Epithelial cell of prostate (primary cell): ENCODE results near the gene ADAT2.

Source experiments
- DNase-seq: peaks from one replicate; pipeline ENCODE4 v3.0.0-alpha.2; 2011; ENCODE audit warnings: low read depth, low spot score
- H3K27ac ChIP-seq: fragments of 450-650 bp; 2 replicates; pipeline ENCODE4 v1.5.1; 2017; ENCODE audit warnings: mild to moderate bottlenecking

ADAT2 gene

DNA sequence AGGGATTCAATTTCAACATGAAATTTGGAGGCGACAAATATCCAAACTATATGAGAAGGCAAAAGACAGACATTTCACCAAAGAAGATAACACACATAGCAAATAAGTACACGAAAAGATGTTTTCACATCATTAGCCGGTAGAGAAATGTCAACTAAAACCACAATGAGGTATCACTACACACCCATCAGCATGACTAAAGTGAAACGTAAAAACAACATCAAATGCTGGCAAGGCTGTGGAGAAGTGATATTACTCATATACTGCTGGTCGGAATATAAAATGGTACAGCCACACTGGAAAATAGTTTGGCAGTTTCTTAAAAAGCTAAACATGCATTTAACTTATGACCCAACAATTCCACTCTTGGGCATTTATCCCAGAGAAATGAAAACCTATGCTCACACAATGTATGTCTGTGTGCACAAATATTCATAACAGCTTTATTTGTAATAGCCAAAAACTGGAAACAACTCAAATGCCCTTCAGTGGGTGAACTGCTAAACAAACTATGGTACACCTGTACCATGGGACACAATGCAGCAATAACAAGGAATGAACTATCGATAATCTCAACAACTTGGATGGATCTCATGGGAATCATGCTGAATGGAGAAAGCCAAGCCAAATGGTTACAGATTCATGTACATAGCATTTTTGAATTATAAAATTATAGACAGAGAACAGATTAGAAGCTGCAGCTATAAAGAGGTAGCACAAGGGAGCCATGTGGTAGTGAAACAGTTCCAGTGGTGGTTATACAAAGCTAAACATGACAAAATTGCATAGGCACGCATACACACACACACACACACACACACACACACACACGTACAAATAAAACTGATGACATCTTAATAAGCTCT lies 8.6 kb downstream of the ADAT2 start:
- H3K27ac ChIP-seq, result no peak overlapping the region

DNA sequence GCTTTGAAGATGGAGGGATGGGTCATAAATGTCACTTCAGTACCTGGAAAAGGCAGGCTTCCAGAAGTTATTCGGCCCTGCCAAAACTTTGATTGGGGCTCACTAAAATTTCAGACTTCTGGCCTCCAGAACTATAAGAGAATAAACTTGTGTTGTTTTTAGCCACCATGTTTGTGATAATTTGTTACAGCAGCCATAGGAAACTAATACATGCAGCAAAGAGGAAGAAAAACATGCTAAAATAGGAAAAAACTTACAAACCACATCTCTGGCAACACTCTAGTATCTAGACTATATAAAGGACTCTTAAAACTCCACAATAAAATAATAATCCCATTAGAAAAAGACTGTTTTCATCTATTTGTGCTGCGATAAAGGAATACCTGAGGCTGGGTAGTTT lies 9.5 kb downstream of the ADAT2 start:
- DNase-seq, result no peak
- H3K27ac ChIP-seq, result no peak overlapping the region

More for the DNA sequence above, 8.6 kb downstream of the ADAT2 start:
- no peak for DNase-seq

DNA sequence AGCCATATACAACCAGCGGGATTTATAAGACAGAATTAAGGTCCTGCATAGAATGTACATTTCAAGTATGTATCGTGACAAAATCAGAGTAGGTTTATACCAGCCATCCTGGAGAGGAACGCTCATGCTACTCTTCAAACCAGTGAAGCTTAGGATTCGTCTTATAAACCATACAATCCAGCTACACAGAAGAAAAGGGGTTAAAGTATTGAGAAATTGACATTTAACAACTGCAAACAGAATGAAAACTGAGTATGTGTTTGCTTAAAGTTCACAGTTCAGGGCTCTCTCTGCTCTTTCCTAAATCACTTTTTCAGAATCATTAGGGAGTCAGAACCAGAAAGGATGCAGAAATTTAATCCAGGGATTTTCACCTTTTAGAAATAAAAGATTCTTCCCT lies 17.9 kb downstream of the ADAT2 start:
- DNase-seq, result no peak
- H3K27ac ChIP-seq, result no peak overlapping the region

- no peak overlapping the region for H3K27ac ChIP-seq
- no peak for DNase-seq
Observed at GRCh38 chr6:143431226-143431625, 19.3 kb downstream of the ADAT2 start.

DNA sequence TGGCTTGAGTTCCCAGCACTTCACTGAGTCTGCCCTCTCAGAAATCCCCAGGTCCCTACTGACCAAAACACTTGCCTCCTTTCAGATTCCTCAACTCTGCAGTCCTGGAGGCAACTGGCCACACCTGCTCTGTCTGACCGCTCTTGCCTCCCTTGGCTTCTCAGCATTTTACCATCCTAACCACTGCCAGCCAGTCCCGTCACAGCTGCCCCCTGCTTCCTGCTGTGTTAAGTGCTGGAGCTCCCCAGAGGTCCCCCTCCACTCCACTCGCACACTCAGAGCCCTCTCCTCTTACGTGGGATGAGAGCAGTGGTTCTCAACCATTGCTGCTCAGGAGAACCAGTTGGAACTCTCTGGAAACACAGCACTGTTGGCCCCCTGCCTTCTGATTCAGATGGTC lies 20.5 kb downstream of the ADAT2 start:
- no peak for DNase-seq
- H3K27ac ChIP-seq, result no peak overlapping the region

DNA sequence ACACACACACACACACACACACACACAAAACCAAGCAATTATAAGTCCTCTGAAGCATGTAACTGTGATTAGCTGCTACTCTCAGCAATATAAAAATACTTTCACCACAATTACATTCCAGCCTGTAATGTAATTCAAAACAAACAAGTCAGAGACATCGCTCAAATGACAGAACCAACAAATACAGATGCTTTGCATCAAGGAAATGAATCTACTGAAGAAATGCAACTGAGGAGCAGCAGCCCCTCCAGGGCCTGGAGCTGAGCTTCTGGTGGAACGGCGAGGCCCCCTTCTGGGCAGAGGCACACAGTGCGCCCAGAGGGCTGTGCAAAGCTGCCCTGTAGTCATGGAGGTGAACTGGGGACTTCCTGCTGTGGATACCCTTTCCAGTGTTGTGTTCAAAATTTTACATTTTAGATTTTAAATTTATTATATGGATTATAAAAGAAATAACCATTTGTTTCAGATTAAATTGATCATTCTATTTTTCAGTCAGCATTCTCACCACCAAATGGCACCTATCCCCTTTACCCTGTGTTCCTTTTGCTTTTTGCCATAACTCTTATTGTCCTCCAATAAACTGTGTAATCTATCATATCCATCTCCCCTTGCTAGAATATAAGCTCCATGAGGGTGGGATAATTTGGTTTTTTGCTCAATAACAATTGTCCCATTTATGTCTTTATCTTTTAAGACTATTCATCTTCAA lies 23.2 kb downstream of the ADAT2 start:
- DNase-seq, result no peak
- no peak overlapping the region for H3K27ac ChIP-seq

GRCh38 chr6:143426026-143426425 lies 24.5 kb downstream of the ADAT2 start:
- no peak overlapping the region for H3K27ac ChIP-seq
- DNase-seq, result no peak

DNA sequence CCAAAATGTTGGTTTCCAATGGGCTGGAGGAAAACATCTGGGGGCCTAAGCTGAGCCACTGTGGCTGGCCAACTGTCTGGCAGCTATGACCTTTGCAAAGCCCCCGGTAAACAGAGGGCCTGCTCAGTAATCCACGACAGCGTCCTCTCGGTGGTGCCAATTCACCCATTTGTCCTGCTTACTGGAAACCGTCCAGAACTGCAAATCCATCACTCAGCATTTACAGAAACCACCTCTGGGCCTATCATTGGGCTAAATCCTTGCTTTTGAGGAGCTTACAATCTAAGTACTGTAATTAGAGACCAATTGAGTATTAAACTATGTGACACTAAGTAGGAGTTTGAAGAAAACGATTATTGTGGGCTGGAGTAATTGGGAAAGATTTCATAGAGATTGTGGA lies 31.0 kb downstream of the ADAT2 start:
- DNase-seq, result no peak
- H3K27ac ChIP-seq, result no peak overlapping the region

GRCh38 chr6:143414769-143415168 lies 35.7 kb downstream of the ADAT2 start:
- DNase-seq, result no peak

GRCh38 chr6:143410859-143411270 lies 39.6 kb downstream of the ADAT2 start:
- peak overlapping the region; percentile 68 for H3K27ac ChIP-seq
- no peak for DNase-seq

More at GRCh38 chr6:143414769-143415168, 35.7 kb downstream of the ADAT2 start:
- H3K27ac ChIP-seq, result no peak overlapping the region

- H3K27ac ChIP-seq, result no peak overlapping the region
- no peak for DNase-seq
Observed at GRCh38 chr6:143408787-143409162, 41.7 kb downstream of the ADAT2 start.

GRCh38 chr6:143408151-143408786 lies 42.2 kb downstream of the ADAT2 start:
- DNase-seq, result no peak
- H3K27ac ChIP-seq, result no peak overlapping the region

- no peak for DNase-seq
- no peak overlapping the region for H3K27ac ChIP-seq
Observed at GRCh38 chr6:143406673-143407072, 43.8 kb downstream of the ADAT2 start.

DNA sequence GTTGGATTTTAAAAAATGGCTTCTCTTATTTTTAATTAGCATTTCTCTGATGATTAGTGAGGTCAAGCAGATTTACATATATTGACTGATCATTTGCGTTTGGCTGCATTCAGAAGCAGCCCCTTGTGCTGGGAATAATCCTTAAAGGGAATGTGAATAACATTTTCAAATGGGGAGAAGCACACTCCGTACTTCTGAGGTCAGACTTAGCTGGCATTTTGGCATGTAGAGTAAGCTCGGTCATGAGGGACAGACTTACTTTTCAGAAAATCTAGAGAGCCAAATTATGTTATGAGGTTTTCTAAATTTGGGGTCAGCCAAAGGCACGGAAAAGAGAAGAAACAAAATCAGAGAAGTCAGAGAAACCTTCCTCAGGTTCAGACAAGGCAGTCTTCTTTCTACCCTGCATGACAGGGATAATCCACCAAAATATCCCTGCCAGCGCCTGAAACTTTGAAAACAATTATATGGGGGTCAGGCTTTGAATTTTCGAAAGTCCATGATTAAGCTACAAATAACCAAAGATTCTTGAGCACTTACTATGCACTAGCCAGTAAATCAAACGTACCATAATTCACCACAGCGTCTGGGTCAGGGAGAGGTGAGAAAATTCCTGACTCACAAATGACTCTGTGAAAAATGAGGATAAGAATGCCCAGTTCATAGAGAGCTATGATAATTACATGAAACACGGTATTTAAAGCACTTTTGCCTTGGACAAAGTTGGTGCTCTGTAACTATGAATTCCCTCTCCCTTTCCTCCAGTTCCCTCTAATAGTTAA lies 44.9 kb downstream of the ADAT2 start:
- DNase-seq, result peak; percentile 43
- peak overlapping the region; percentile 34 for H3K27ac ChIP-seq

DNA sequence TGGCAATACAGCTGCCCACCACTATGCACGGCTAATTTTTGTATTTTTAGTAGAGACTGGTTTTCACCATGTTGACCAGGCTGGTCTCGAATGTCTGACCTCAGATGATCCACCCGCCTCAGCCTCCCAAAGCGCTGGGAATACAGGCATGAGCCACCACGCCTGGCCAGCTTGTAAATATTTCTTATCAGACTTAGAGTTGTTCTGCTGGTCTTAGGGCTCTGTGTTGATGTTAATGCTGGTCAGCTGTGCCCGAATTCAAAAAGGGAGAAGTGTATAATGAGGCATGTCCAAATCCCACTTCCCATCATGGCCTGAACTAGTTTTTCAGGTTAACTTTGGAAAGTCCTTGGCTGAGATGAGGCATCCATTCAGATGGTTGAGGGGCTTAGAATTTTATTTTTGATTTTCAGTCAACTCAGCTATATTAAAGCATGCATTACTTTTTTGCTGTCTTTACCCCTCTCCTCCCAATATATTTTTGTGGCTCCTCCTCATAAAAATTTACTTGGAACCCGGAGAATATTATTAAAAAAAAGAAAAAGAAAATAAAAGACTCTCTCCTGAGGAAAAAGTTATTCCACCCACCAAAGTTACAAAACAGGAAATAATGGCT lies 47.7 kb downstream of the ADAT2 start:
- no peak for DNase-seq

GRCh38 chr6:143401636-143402370 lies 48.7 kb downstream of the ADAT2 start:
- peak overlapping the region; percentile 78 for H3K27ac ChIP-seq
- DNase-seq, result no peak

More for the DNA sequence above, 47.7 kb downstream of the ADAT2 start:
- H3K27ac ChIP-seq, result no peak overlapping the region

DNA sequence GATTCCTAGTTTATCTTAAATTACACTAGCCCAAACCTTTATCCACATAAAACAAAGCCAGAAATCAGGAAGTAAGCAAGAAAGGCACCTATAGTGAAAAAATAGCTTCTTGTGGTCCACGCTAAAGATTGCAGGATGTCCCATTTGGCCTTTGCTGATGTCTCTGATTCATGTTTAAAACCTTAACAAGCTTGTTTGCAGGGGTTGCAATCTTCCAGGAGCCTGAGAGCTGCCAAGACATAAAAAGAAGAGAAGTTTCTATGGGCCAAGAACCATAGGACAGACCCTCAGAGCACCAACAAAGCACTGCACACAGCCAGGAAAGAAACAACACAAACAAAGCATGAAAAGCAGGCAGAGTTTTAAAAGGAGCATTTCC lies 49.4 kb downstream of the ADAT2 start:
- peak overlapping the region; percentile 78 for H3K27ac ChIP-seq
- DNase-seq, result no peak

DNA sequence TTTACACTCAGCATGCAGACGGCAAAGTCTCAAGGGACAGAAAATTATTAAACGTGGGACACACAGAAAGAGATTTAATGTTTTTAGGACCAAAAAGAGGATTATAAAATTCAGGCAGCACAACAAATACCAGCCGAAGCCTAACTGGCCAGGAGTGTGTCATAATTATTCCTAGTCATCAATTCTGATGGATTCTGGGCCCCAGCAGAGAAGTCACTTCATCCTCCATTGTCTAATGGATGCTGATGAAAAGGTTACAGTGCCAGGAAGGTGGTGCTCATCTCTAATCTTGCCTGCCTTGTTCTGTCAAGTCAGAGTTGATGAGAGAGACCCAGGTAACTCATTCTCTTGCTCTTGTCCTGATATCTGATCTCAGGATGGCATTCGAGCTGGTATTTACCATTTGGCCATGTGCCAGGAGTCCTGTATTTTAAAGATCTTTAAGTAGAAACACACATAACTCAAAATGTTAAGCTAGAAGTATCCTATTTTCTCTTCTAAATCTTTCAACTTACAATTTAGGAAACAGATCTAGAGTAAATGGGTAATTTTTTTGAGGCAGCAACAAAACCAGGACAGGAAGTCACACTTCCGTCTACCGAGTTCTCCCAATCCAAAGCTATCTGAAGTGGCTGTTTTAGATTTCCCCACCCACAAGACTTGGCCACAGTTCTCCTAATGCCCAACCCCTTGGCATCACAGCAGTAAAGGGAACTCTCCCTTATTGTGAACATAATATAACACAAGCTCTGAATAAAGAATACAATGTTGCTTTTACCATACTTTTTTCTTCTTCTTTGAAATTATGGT lies 50.0 kb downstream of the ADAT2 start:
- peak overlapping the region; percentile 78 for H3K27ac ChIP-seq
- DNase-seq, result no peak
